GM21367 (cell line): ENCODE measurements around the gene CCDC66.

Experiments
- ATAC-seq: cut with Tn5 transposase; IDR thresholded peaks from one replicate; pipeline ENCODE4 v1.9.1; 2021; ENCODE audit not compliant: unreplicated experiment

Gene CCDC66

GRCh38 chr3:56620371-56620770 is 63.4 kb downstream of the CCDC66 start:
- ATAC-seq: no peak

- ATAC-seq: no peak
These were observed 64.7 kb downstream of the CCDC66 start for GRCh38 chr3:56621681-56622080.

- ATAC-seq: no peak
These were observed 65.4 kb downstream of the CCDC66 start for GRCh38 chr3:56622381-56622780.

GRCh38 chr3:56624725-56625124 is 67.8 kb downstream of the CCDC66 start:
- no peak for ATAC-seq

- ATAC-seq: no peak
These were observed 72.1 kb downstream of the CCDC66 start for GRCh38 chr3:56629047-56629446.

GRCh38 chr3:56629451-56629850 is 72.5 kb downstream of the CCDC66 start:
- ATAC-seq: no peak

- no peak for ATAC-seq
These were observed 74.0 kb downstream of the CCDC66 start for GRCh38 chr3:56630966-56631365.

GRCh38 chr3:56633181-56633580 is 76.2 kb downstream of the CCDC66 start:
- no peak for ATAC-seq

GRCh38 chr3:56633602-56634535 is 76.9 kb downstream of the CCDC66 start:
- ATAC-seq: no peak

GRCh38 chr3:56645407-56645806 is 88.4 kb downstream of the CCDC66 start:
- ATAC-seq: no peak

- ATAC-seq: no peak
These were observed 97.5 kb downstream of the CCDC66 start for GRCh38 chr3:56654460-56654859.

GRCh38 chr3:56655709-56656108 is 98.7 kb downstream of the CCDC66 start:
- ATAC-seq: no peak

GRCh38 chr3:56664823-56665222 is 107.8 kb downstream of the CCDC66 start:
- no peak for ATAC-seq

- ATAC-seq: no peak
These were observed 111.1 kb downstream of the CCDC66 start for GRCh38 chr3:56667973-56668579.
